ENCODE data around the gene WNT8A.

GRCh38 chr5:138115254-138115653 lies 31.4 kb downstream of the WNT8A start:
- TF ChIP-seq CTCF (IDR thresholded peaks at IDR 0.05; ENCODE audit: insufficient read depth, low read depth, low read length), result no peak
- TF ChIP-seq EZH2 (IDR thresholded peaks at IDR 0.05; ENCODE audit: insufficient read depth, low read length), result no peak
